DND-41 (cell line): Measurements from ENCODE around the gene ITPR2.

Experiments
- ATAC-seq: fragments of 200-7000 bp; cut with Tn5 transposase; 3 replicates; pipeline ENCODE4 v1.9.1; 2021; ENCODE audit warnings: low read depth; ENCODE audit not compliant: insufficient read depth
- DNase-seq: peaks from one replicate; pipeline ENCODE4 v3.0.0-alpha.2; 2020
- H2AFZ ChIP-seq: 2 replicates; pipeline ENCODE4 v1.6.0; 2012; ENCODE audit warnings: low read depth, low read length
- H3K27ac ChIP-seq: 2 replicates; pipeline ENCODE4 v1.5.1; 2012; ENCODE audit warnings: low read length, inconsistent platforms
- H3K27me3 ChIP-seq: fragments of 200-600 bp; sonication (generic); 2 replicates; pipeline ENCODE4 v1.6.0; 2012; ENCODE audit warnings: low read length, mild to moderate bottlenecking, inconsistent platforms; ENCODE audit not compliant: insufficient read depth, poor library complexity
- H3K36me3 ChIP-seq: 2 replicates; pipeline ENCODE4 v1.5.1; 2012; ENCODE audit warnings: low read length, inconsistent platforms; ENCODE audit not compliant: insufficient read depth
- H3K4me1 ChIP-seq: 2 replicates; pipeline ENCODE4 v1.5.1; 2012; ENCODE audit warnings: mild to moderate bottlenecking, low read length; ENCODE audit not compliant: insufficient read depth
- H3K4me2 ChIP-seq: 2 replicates; pipeline ENCODE4 v1.6.0; 2012; ENCODE audit warnings: mild to moderate bottlenecking, moderate library complexity, low read length, inconsistent platforms; ENCODE audit not compliant: insufficient read depth
- H3K4me3 ChIP-seq, 2 experiments: fragments of 200-600 bp in 1 of 2; shearing (Covaris generic) in 1 of 2; 2 replicates each; pipeline ENCODE4 v1.5.1; 2012 to 2016; ENCODE audit warnings: inconsistent platforms in 2 of 2, low read length in 2 of 2, mild to moderate bottlenecking in 2 of 2, low read depth in 1 of 2, moderate library complexity in 1 of 2
- H3K79me2 ChIP-seq: 2 replicates; pipeline ENCODE4 v1.6.0; 2012; ENCODE audit warnings: low read length, inconsistent platforms; ENCODE audit not compliant: insufficient read depth
- H3K9ac ChIP-seq: 2 replicates; pipeline ENCODE4 v1.6.0; 2012; ENCODE audit warnings: low read depth, mild to moderate bottlenecking, inconsistent platforms, low read length, moderate library complexity
- H3K9me3 ChIP-seq: 2 replicates; pipeline ENCODE4 v1.5.1; 2012; ENCODE audit warnings: low read length, moderate library complexity, mild to moderate bottlenecking, inconsistent platforms; ENCODE audit not compliant: insufficient read depth, severe bottlenecking
- H4K20me1 ChIP-seq: 2 replicates; pipeline ENCODE4 v1.6.0; 2012; ENCODE audit warnings: low read length; ENCODE audit not compliant: insufficient read depth
- EZH2 ChIP-seq: IDR thresholded peaks from 3 replicates; pipeline ENCODE4 v1.6.1; 2012; ENCODE audit warnings: borderline replicate concordance, low read depth, mild to moderate bottlenecking, moderate library complexity, low read length, inconsistent platforms; ENCODE audit not compliant: severe bottlenecking
- TF ChIP-seq, protein P1 (sequence below): IDR thresholded peaks from 2 replicates; pipeline ENCODE4 v1.5.1; 2012; ENCODE audit warnings: borderline replicate concordance, low read length, moderate library complexity, mild to moderate bottlenecking; ENCODE audit not compliant: poor library complexity, severe bottlenecking; ENCODE audit errors: extremely low read depth

Gene ITPR2

DNA sequence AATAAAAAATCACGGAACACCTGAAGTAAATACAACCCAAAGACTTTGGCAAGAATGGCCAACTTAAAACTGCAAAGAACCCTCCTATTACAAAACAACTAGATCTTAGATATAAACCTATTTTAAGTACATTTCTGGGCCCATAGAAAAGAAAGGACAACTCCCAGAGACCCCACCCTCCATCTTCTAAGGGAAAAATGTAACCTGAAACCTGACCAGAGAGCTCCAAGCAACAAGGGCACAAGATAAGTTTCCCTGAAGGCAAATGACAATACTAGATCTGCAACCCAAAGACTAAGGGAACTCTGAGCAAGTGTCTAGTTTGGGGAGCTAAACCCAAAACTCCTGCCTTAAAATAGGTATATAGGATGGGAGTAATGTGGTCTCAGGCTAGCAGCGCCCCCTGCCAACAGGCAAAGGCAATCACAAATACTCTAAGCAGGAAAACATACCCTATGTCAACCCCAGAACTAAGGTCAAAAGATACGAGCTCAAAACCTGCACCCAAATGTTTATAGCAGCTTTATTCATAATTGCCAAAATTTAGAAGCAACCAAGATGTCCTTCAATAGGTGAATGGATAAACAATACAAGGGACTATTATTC is 218.9 kb downstream of the ITPR2 start:
- DNase-seq: no peak
- no peaks in the 10 kb centered on the region for H3K27me3 ChIP-seq
- no peak for ATAC-seq
- TF ChIP-seq, protein P1, sequence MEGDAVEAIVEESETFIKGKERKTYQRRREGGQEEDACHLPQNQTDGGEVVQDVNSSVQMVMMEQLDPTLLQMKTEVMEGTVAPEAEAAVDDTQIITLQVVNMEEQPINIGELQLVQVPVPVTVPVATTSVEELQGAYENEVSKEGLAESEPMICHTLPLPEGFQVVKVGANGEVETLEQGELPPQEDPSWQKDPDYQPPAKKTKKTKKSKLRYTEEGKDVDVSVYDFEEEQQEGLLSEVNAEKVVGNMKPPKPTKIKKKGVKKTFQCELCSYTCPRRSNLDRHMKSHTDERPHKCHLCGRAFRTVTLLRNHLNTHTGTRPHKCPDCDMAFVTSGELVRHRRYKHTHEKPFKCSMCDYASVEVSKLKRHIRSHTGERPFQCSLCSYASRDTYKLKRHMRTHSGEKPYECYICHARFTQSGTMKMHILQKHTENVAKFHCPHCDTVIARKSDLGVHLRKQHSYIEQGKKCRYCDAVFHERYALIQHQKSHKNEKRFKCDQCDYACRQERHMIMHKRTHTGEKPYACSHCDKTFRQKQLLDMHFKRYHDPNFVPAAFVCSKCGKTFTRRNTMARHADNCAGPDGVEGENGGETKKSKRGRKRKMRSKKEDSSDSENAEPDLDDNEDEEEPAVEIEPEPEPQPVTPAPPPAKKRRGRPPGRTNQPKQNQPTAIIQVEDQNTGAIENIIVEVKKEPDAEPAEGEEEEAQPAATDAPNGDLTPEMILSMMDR: peak; percentile 52
- no peak for TF ChIP-seq EZH2
- no peaks in the 10 kb centered on the region for H4K20me1 ChIP-seq
- no peak overlapping the region for H3K27ac ChIP-seq
- H3K4me2 ChIP-seq: no peak overlapping the region
- no peaks in the 10 kb centered on the region for H3K9me3 ChIP-seq
- no peak overlapping the region for H3K4me3 ChIP-seq
- no peak overlapping the region for H2AFZ ChIP-seq
- no peak overlapping the region for H3K9ac ChIP-seq
- peaks cover 14% of the 10 kb centered on the region; the same call in 1 of the 2 replicates for H3K36me3 ChIP-seq
- no peaks in the 10 kb centered on the region for H3K4me1 ChIP-seq
- H3K79me2 ChIP-seq: no peaks in the 10 kb centered on the region

DNA sequence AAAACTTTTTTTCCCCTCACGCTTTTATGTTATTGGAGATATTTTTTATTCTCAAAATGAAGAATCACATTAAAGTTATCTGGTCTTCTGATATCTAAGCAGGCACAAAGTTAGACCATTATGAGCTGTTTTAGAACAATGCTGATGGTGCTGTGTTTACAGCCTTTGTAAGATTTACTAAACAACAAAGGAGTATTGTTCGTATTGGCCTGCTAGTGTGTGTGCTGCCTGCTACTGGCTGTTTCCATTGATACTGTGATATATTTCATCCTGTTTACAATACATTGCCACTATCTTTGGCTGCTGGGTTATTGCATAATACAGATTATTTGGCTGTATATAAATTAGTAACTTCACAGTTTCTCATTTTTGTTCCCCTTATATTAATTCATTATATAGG is 220.8 kb downstream of the ITPR2 start:
- Histone ChIP-seq H3K4me3 (no peak overlapping the region), H3K9me3 (no peaks in the 10 kb centered on the region), H3K79me2 (no peaks in the 10 kb centered on the region), H3K36me3 (peaks cover 9% of the 10 kb centered on the region; the same call in 1 of the 2 replicates), H3K27me3 (no peaks in the 10 kb centered on the region), H2AFZ (no peak overlapping the region), H3K4me1 (no peaks in the 10 kb centered on the region), H3K27ac (no peak overlapping the region), H3K9ac (no peak overlapping the region), H4K20me1 (no peaks in the 10 kb centered on the region), H3K4me2 (no peak overlapping the region)
- DNase-seq: no peak
- ATAC-seq: no peak
- TF ChIP-seq, protein P1: no peak
- TF ChIP-seq EZH2: no peak

DNA sequence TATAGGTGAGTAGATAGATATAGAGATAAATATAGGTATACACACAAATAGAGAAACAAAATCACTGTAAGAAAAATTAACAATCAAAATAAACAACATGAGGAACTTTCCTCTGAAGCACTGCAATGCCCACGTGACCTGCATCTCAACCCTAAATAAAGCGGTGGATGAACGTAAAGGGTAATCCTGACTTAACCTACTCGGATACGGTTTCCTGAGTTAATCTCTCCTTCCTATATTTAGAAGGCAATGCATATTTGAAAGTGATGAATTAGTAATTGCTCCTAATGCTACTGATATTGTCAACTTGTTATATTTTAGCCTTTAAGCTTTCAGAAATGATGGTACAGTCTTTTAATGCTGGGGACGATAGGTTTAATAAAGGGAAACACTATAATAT is 221.4 kb downstream of the ITPR2 start:
- Histone ChIP-seq H3K9me3 (no peaks in the 10 kb centered on the region), H3K4me1 (no peaks in the 10 kb centered on the region), H3K36me3 (peaks cover 9% of the 10 kb centered on the region; the same call in 1 of the 2 replicates), H3K27ac (no peak overlapping the region), H3K4me3 (no peak overlapping the region), H3K9ac (no peak overlapping the region), H3K79me2 (no peaks in the 10 kb centered on the region), H3K27me3 (no peaks in the 10 kb centered on the region), H3K4me2 (no peak overlapping the region), H4K20me1 (no peaks in the 10 kb centered on the region), H2AFZ (no peak overlapping the region)
- no peak for ATAC-seq
- DNase-seq: no peak
- TF ChIP-seq, protein P1: no peak
- TF ChIP-seq EZH2: no peak

DNA sequence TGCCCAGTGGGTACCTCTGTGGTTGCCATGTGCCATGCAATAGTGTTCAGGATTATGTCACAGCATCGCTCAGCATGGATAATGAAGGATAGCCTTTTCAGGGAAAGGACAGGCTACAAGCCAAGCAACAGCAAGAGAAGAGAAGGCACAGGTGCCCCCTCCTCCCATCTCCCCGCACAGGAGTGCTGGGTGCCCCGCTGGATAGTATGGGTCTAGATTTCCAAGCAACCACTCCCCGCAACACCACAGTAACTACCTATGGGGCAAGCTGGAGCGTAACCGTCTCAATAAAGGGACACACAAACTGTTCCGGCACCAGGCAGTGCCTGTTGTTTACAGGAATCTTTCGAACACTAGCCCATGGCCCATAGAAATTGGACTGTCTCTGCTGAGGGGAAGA is 222.2 kb downstream of the ITPR2 start:
- Histone ChIP-seq H3K79me2 (no peaks in the 10 kb centered on the region), H2AFZ (no peak overlapping the region), H3K9me3 (no peaks in the 10 kb centered on the region), H3K27me3 (no peaks in the 10 kb centered on the region), H3K4me3 (no peak overlapping the region), H3K4me2 (no peak overlapping the region), H3K27ac (no peak overlapping the region), H3K36me3 (peaks cover 9% of the 10 kb centered on the region; the same call in 1 of the 2 replicates), H3K9ac (no peak overlapping the region), H3K4me1 (no peaks in the 10 kb centered on the region), H4K20me1 (no peaks in the 10 kb centered on the region)
- DNase-seq: no peak
- no peak for ATAC-seq
- TF ChIP-seq, protein P1: no peak
